Stimulated activated naive CD4-positive, alpha-beta T cell (primary cell): Measurements from ENCODE around the gene MEX3D.

Experiments used
- DNase-seq, 6 experiments: peaks; one replicate each; lab custom pipeline; 2025; lab: John Stamatoyannopoulos, UW

The MEX3D gene

GRCh38 chr19:1518471-1518870 is 49.7 kb downstream of the MEX3D start:
- DNase-seq = no peak

- DNase-seq = no peak
Measured at GRCh38 chr19:1516395-1516753, 51.8 kb downstream of the MEX3D start.

- DNase-seq = no peak
Measured at GRCh38 chr19:1514986-1515721, 53.0 kb downstream of the MEX3D start.

- DNase-seq = no peak
Measured at GRCh38 chr19:1514295-1514661, 53.8 kb downstream of the MEX3D start.

- DNase-seq = peak; percentile 19 to 65 (median 54)
Measured at GRCh38 chr19:1513499-1514294, 54.4 kb downstream of the MEX3D start.

- peak; percentile 14 to 53 (median 30) for DNase-seq
Measured at GRCh38 chr19:1512671-1513498, 55.2 kb downstream of the MEX3D start, which contains the start of gene ADAMTSL5. TSS of gene ADAMTSL5 (minus strand) at chr19:1513019. CDS start at chr19:1510943, 2,076 bp downstream.

- DNase-seq = no peak
Measured at GRCh38 chr19:1511318-1512317, 56.5 kb downstream of the MEX3D start.

- DNase-seq = no peak
Measured at GRCh38 chr19:1510807-1511206, 57.3 kb downstream of the MEX3D start.

- no peak for DNase-seq
Measured at GRCh38 chr19:1510442-1510806, 57.7 kb downstream of the MEX3D start.

GRCh38 chr19:1509602-1510441 is 58.3 kb downstream of the MEX3D start:
- no peak for DNase-seq

- no peak for DNase-seq
Measured at GRCh38 chr19:1508507-1508856, 59.6 kb downstream of the MEX3D start.

GRCh38 chr19:1507763-1508506 is 60.2 kb downstream of the MEX3D start:
- DNase-seq = peak; percentile 89 to 95 (median 92)

- no peak for DNase-seq
Measured at GRCh38 chr19:1507192-1507660, 60.9 kb downstream of the MEX3D start.

- DNase-seq = no peak
Measured at GRCh38 chr19:1505991-1506881, 61.9 kb downstream of the MEX3D start.

- no peak for DNase-seq
Measured at GRCh38 chr19:1505012-1505411, 63.1 kb downstream of the MEX3D start.
